Adrenal gland (tissue), 5 donors: Measurements from ENCODE around the gene GPR35.

ENCODE experiments used
- CTCF ChIP-seq, 6 experiments: fragments of 450-650 bp in 4 of 6; fragments of 200-600 bp in 2 of 6; sonication (generic) in 1 of 6; IDR thresholded peaks; 1 replicate in 5 of 6; 2 replicates in 1 of 6; pipeline versions ENCODE4 v1.5.1 to v1.8.0; 2016 to 2021; ENCODE audit warnings: antibody characterized with exemption in 6 of 6, mild to moderate bottlenecking in 2 of 6, moderate library complexity in 1 of 6
- POLR2A ChIP-seq, 2 donors: fragments of 450-650 bp; IDR thresholded peaks; one replicate each; pipeline ENCODE4 v1.6.1; 2017; ENCODE audit warnings: antibody characterized with exemption in 2 of 2, mild to moderate bottlenecking in 2 of 2, moderate library complexity in 1 of 2
- donor health status: DM: no; HTN: no; CAD: no.

GRCh38 chr2:240576036-240576435 lies 49.2 kb upstream of the GPR35 start:
- TF ChIP-seq CTCF (IDR thresholded peaks at IDR 0.05) = no peak
- no peak for TF ChIP-seq POLR2A (IDR thresholded peaks at IDR 0.05)
